Suppressor macrophage treated with lipopolysaccharide for 1 hour (primary cell): ENCODE measurements around the gene TBRG1.

ENCODE experiments used
- DNase-seq, 3 donors: peaks; one replicate each; pipeline ENCODE4 v3.0.0-alpha.2; 2020 to 2022

Gene TBRG1

DNA sequence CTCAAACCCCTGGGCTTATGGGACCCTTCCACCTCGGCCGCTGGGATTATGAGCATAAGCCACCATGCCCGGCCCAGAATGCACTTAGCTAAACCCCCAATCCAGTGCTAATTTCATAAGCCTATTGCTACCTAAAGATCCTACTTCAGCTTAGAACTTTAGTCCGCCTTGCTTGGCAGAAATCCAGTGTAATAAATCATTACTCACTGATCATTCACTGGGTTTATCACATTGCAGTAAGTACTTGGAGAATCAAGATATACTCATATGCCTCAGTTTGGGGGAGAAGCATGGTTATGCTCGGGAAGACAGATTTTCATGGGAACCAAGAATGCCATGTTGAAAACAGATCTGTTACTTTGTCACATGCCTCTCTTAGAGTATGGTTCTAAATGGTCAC lies 3.8 kb upstream of the TBRG1 start:
- DNase-seq: no peak

DNA sequence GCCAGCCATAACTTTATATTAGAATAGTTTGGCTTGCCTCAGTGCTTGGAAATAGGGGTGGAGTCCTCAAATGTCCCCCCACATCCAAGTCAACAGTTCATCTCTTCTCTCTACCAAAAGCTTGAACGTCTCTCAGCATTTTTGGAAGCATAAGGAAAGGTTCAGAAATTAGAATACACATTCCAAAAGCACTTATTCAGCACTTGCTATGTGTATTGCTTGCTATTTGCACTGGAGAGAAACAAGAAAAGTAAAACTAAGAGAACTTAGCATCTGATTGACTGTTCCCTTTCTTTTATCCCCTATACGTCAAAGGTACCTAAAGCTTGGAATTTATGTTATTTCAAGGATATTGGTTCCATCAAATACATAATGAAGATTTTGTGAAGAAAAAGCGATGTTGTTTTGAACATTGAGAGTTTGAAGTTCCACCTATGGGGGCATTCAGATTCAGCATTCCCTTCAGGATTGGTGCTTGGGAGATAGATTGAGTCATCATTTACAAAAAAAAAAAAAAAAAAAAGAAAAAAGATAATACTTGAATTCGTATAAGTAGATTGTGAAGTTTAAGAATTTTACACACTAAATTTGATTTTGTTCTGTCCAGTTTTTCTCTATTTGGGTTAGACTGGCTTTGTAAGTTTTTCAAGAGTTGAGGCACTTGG lies 1.3 kb downstream of the TBRG1 start:
- no peak for DNase-seq

DNA sequence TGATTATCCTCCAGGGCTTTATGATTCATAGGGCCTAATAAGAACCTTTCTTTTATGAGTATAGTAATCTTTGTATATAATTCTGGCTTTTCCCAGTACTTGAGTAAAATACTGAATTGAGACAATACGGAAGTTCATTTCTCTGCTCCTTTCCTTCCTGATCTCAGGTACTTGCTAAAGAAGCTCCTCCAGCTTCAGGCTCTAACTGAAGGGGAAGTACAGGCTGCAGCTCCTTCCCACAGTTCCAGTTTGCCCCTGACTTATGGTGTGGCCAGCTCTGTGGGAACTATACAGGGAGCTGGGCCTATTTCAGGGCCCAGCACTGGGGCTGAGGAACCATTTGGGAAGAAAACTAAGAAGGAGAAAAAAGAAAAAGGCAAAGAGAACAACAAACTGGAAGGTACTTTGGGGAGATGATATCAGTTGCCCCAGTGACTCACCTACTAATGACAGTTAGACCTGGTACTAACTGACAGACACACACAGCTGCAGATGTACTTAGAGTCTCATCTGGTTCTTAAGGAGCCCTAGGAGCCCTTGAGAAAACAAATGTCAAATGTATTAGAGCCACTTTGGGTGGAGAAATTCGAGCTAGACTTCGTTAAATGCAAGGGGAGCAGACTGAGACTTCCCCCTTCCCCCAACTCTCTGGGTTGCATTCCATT lies 3.0 kb downstream of the TBRG1 start:
- peak in 1 of 3 donors; percentile 14 for DNase-seq

DNA sequence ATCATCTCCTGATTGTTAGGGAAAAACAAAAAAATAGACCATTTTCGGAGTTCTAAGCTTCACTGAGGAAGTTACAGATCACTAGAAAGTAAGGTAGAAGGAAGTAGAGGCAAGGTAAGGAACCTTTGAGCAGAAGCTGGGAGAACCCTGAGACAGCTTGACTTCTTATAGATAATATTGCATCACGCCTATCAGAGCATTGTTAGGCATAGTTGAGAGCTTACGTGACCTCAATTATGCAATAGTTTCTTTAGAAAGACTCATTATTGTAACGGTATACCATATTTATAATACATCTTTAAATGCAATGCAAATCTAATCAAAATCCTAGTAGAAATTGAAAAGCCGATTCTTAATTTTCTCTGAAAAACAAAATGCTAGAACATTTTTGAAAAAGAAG lies 4.9 kb downstream of the TBRG1 start:
- no peak for DNase-seq

DNA sequence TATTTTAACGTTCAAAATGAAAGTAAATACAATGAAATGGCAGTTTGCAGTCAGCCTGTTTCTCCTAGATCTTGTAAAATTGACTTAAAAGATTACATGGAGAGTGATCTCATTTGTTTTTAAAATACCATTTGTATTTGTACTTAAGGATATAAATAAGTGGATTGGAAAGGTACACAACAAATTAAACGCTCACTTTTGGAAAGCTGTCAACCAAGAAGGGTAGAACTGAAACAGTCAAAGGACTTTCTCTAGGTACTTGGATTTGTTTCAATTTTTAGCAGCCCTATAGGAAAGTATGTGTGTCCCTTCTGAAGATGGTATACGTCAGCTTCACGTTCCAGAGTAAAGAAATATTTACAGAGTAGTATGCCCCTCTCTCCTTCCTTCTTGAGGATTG lies 7.3 kb downstream of the TBRG1 start:
- DNase-seq: no peak

DNA sequence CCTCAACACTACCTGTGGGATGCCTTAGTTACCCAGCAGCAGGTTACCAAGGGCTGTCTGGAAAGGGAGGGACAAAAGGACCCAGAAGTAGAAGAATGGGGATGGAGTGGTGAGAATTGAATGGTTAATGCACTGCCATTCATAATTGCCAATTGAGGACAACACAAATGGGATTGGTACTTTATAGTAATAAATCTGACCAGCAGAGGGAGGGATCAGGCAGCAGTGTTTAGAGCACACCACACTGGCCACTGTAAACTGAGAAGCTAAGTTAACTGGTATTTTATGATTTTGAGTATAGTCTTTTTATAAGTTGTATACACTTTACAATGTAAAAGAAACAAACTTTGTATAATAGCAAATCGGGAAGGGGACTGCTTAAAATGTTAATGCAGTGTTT lies 10.7 kb downstream of the TBRG1 start:
- DNase-seq: no peak

DNA sequence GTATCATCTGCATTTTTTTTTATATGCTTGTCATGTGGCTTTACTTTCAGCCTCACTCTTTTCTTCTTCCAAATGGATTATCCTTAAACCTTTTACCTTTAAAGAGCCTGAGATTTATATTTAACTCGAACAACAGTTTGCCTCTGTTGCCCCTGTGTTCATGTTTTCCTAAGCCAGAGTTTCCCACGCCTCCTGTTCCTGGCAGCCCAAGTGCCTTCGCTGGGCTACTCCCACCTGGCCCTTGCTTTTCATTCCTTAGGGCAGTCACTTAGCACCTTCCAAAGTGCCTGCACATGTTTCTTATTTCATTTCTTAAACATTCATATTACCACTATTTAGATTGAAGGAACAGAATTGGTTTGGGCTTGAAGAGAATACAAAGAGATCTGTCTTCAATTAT lies 13.3 kb downstream of the TBRG1 start:
- no peak for DNase-seq

DNA sequence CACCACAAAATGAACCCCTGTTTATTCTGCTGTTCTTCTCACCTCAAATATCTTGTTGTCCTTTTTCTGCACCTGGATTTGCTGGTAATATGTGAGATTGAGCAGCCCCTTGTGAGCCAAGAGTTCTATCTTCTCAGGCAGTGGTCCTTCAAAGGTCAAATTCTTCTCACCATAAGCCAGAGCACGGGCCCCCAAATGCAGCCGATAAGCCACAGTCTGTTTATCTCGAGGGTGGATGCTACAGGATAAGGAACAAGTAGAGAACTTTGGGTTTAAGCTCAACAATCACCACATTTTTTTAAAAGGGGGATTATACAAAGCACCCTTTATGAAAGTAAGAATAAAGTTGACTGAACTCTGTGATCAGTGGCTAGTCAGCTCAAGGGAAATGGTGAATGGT lies 15.8 kb downstream of the TBRG1 start:
- DNase-seq: no peak

DNA sequence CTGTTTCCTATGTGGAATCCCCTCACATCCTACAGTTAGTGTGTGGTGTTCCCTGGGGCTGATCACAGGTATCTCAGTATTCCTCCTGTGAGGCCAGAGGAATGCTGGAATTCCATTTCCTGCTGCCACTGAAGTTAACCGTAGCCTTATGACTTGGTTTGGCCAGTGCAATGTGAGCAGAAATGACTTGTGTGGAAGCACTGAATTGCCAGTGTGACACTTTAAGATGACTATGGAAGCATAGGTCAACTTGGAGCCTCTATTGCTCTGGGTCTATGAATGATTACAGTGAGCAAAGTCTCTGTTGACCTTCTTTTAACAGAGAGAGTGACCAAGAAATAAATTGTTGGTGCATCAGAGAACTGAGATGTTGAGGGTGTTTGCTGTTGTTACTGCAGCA lies 16.5 kb downstream of the TBRG1 start:
- DNase-seq: no peak

DNA sequence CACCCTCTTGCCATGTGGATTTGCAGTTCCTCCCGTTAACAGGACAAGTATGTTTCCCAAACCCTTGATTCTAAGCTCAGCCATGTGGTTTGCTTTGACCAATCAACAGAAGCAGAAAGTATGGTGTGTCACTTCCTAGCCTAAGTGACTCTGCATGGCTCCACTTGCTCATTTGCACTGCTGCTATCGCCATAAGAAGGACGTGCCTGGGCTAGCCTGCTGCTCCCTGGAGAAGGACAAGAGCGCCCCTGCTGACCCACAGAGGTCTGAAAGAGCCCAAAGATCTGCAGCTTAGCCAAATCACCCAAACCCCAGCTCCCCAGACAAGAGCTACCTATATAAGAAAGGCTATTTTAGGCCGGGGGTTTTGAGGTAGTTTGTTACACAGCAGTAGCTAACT lies 18.0 kb downstream of the TBRG1 start:
- DNase-seq: no peak

DNA sequence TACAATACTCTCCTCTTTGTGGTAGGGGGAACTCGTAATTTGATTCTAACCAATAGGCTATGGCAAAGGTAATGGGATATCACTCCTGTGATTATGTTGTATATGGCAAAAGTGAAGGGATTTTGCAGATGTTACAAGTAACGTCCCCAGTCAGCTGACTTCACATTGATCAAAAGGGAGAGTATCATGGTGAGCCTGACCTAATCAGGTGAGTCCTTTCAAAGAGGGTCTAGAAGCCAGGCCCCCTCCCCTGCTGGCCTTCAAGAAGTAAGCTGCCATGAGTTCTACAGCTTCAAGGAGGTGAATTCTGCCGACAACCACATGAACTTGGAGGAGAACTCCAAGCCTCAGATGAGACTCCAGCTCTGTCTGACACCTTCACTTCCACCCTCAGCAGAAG lies 20.0 kb downstream of the TBRG1 start:
- no peak for DNase-seq

DNA sequence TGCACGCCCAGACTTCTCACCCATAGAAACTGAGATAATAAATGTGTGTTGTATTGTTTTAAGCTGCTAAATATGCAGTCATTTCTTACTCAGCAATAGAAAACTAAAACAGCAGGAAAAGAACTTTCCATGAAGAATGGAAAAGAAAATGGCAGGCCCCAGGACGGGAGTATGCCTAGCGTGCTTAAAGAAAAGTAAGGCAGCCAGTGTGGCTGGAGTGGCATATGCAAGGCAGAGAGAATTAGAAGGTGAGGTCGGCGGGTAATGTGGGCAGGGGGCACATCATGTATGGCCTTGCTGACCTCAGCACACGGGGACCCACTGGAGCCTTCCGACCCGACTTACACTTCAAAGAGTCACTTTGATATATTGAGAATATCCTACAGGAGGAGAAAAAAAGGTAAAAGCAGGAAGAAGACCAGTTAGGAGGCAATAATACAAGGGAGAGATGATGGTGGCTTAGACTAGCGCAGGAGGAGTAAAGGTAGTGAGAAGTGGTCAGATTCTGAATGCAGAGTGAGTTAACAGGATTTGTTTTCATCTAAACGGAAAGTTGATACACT lies 20.5 kb downstream of the TBRG1 start:
- DNase-seq: no peak

DNA sequence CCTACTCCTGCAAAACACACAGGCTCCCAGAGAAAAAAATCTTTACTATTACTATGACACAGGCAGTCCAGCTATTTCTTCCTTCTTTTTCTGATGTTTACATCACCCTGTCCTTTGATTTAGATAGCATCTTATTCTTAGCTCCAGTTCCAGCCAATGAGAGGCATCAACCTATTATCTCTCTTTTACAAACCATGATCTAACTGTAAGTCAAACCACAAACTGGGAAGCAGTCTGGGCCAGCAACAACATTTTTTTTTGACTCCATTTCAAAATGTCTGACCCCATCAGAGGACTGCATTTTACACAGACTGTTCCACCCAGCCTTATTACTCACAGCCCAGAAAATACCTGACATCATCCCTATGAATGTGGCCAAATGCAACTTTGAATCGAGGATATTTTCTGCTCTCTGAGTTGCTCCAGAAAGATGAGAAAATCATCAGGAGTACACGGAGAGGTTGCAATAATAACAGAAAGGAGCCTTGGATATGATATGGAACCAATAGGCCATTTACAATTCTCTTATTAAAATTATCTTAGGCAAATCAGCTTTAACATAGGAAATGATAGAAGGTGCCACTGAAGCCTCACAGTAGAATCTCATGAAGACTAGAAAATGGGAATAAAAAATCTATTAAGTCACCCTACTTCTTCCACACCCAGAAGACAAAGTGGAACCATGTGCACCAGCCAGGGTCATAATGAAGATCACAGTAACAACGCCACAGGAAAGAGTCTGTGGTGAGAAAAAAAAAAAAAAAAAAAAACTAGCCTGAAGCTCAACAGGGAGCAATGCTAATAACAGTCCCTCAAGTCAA lies 21.2 kb downstream of the TBRG1 start:
- DNase-seq: peak in 1 of 3 donors; percentile 35

DNA sequence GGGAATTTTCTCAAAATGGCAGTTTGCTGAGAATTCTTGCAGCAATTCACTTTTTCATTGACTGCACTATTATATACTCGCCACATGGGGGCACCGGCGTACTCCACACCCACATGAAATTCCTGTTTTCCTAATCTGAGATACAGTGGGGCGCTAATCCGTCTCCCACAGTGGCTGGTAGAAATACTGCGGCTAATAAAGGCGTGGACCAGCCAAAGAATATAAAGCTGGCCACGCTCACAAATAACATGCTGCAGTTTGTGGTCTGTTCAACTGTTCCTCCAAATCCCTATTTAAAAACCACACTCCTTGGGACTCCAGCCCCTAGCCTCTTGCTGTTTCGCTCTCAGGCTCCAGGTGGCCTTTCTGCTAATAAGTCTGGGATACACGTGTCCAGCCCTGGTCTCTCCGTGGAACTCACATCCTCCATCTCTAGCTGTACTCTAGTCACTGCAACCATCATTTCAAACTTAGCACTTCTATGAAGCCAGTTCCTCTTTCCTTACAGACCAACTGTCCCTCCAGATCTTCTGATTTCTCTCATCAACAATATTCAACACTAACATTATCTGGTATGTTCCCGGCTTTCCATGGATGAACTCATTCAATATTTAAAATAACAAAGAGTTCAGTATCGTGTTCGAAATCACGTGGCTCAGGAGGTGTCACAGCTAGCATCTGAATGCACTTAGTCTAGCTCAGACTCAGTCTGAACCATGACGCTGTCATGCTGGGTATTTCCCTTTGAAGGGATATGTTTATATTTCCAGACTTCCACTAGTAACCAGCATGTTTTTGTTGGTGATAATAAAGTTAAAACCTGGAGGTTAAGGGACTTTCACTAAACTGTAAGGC lies 22.0 kb downstream of the TBRG1 start:
- peak; percentile 67 to 72 (median 69) for DNase-seq

DNA sequence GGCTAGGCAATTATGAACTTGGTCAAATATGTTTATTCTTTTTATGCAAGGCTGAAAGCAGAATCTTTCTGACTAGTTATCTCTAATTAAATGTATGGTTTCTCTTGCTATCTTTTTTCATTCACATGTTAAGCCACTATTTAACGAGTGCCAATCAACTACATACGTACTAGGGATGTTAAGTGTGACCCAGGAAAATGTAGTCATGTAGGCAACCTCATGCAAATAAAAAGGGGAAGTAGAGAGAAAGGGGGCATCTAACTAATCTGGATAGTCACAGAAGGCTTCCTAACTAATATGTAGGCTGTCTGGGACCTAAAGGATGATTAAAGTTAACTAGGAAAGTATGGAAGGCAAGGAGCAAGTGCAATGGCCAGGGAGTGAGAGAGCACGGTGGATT lies 23.5 kb downstream of the TBRG1 start:
- no peak for DNase-seq

DNA sequence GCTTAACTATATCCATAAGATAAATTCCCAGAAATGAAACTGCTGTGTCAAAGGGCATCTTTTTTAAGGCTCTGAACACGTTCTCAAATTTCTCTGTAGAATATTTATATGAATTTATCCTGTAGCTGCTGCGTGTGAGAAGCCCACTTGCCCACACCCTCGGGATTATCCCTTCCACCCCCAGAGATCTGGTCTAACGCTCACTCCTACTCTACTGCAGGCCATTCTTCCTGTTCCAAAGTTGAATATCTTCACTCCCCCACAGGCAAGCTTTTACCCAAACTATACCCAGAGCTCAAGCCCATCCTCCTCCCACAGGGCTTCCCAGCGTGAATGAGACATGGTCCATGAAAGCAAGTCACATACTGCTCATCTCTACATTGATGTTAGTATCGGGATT lies 25.9 kb downstream of the TBRG1 start:
- DNase-seq: no peak

DNA sequence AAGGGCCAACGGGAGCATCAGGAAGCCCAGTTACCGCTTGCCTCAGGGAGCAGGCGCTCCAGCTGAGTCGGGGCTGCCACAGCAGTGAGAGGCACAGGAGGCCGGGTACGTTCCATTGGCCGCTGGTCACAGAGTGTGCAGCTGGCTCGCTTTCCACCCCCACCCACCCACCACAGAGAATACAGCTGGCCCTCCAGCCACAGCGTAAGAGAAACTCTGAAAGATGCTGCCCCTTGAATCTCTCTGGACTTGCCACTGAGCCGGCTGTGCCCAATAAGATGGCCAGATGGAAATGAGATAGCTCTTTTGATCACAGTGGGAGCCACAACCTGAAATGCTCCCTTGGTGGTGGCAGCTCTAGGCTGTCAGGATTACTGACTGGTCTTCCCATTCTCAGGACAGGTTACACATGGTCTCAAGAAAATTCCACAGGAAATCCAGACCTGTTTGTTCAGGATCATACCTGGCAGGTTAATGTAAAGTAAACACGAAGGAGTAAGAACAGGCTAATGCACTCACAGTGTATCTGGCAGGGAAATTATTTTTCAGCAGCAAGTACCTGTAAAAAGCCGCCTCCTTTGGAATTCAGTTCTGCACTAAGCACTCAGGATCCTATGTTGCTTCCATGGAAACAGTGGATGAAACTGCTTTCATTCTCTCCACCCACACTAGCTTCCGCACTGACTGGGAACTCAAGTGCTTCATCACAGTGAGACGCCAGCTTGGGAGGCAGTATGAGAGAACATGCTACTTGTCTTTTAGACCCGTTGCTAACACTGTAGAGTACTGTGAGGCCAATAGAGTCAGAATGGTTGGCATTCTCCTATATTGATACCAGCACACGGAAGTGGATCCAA lies 34.3 kb downstream of the TBRG1 start:
- DNase-seq: no peak

DNA sequence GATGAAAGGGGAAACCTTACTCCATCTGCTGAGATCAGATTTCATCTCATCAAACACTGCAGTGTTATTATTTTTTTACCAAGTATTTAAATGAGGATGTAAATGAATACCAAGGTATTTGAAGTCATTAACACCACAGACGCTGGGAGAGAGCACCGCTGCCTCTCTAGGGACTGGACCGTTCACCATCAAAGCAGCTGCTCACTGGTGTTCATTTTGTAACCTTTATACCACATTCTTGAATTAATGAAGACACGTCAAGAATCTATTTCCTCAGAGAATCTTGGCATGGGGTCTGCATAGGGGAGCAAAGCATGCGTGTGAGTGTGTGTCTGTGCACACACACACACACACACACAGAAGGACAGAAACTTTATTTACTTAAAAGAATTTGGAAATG lies 35.2 kb downstream of the TBRG1 start:
- DNase-seq: no peak

DNA sequence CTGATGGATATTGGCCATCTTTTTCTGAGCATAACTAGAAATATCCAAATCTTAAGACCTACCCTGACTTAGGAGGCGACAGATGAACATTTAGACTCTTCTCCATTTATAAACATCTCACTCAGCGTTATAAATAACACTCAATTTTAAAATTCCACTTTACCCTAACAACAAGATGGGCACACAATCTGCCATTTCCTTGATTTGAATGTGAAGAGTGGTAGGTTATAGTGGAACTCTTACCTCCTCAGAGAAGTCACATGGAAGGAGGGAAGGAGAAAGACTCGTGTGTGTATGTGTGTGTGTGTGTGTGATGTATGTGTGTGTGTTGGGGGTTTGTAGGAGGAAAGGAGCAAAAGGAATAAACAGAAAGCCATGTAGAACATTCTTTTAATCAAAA lies 35.8 kb downstream of the TBRG1 start:
- no peak for DNase-seq

DNA sequence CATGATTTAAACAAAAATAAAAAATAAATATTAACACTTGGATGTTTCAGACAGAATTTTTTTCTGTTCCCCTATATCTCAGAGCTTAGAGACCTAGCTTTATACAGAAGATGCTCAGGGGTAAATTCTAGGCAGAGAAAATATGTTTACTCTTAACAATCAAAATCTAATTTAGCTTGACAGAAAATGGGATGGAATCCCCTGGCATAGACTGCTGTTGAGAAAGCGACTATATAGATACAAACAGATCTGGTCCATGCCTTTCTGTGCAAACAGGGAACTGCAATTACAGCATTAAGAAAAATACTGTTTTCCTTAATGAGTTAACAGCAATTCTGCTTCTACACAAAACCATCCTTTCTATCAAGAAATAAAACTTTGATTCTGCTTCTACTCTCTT lies 36.3 kb downstream of the TBRG1 start:
- DNase-seq: no peak

DNA sequence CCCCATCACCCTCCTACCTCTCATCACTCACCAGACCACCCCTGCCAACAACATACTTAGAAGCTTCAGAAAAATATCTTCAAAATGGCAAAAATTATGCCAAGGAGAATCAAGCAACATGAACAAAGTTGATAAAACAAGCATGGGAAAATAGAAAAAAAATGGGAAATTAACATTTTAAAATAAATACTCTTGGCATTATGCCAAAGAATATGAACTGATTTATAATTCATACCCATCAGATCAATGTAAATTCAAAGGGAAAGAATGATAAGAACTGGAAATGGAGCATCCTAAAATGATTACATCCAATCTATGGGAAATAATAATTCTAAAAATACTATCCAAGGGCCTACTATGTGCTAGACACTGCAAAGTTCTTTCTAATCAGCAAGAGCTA lies 38.9 kb downstream of the TBRG1 start:
- no peak for DNase-seq

DNA sequence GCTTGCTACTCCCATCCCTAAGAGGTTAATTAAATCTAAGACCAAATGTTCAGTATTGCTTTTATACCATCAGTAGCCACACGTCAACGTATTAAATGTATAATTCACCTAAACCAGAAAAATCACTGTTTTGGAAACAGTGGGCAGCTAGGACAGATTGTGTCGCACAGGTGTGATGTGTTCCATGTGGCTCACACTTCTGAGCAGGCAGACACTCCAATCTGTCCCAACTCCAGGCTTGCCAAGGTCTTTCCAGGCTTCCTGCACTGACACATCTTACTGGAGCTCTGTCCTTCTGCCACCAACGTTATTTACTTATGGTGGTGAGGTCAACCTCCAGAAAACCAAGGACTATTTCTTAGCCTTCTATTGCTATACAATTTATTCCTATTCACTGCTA lies 39.4 kb downstream of the TBRG1 start:
- no peak for DNase-seq
